ENCODE measurements around the gene C16orf96. TPM values are rescaled to one million over a fixed set of nuclear protein-coding genes. Genes with fewer than 3 reads are reported as not detected.

Gene C16orf96
- total RNA-seq, 1 donor from 2014 or later = not detected

DNA sequence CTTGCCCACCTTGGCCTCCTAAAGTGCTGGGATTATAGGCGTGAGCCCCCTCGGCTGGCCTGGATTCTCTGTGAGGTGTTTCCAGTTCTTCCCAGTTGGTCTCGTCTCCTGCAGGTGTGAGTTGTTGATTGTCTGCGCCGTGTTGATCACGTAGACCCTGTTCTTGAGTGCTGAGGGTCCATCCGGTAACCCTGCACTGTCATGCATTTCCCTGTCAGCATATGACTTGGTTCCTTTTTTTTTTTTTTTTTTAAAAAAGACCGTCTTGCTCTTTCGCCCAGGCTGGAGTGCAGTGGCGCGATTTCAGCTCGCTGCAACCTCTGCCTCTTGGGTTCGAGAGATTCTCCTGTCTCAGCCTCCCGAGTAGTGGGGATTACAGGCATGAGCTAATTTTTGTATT lies 85.8 kb downstream of the C16orf96 start:
- Mint-ChIP-seq H3K27ac (no peak overlapping the region), H3K4me3 (ENCODE audit: low read depth) (no peak overlapping the region), H3K36me3 (ENCODE audit: low read depth) (peaks cover 12% of the 10 kb centered on the region), H3K9me3 (no peaks in the 10 kb centered on the region), H3K27me3 (ENCODE audit: low read depth) (no peaks in the 10 kb centered on the region), H3K4me1 (ENCODE audit: low read depth) (peaks cover 15% of the 10 kb centered on the region)
- intact Hi-C loops (cut with micrococcal nuclease) = no loop called here
- no peak for DNase-seq (ENCODE audit: low spot score)

DNA sequence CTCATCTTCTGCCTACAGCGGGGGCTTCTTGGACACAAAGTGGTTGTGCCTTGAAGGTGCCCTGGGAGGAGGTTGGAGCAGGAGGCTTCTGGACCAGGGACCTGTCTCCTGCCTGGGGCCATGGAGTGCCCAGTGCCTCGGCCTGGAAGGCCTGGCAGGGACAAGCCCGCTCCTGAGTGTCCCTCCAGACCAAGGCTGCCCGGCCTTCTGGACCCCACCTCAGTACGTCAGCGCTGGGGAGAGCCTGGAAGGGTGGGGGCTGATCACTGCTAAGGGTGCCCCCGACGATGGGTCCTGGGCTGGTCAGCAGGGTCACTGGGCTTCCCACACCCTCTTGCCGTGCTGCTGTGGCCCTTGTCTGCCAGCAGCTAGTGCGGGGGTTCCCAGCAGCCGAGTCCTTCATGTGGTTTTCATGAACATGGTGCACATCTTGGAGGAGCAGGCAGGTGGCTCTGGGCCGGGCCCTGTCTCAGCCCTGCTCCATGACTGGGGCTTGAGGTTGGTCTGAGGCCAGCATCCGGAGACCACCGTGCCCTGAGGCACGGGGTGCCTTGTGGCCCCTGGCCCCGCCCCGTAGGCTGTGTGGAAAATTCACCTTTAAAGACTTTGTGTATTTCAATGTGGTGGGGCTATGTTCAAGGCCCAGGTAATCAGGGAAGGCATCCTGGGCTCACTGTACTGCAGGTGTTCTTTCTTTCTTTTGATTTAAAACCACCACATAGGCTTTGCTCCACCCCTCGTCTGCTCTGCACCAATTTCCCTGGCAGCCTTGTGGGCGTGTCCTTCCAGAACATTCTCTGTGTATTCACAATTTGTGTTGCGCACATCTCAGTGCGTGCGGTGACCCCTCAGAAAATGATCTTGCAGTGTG lies 90.9 kb downstream of the C16orf96 start:
- no peak overlapping the region for H3K4me3 Mint-ChIP-seq (ENCODE audit: low read depth)
- peaks cover 24% of the 10 kb centered on the region for H3K36me3 Mint-ChIP-seq (ENCODE audit: low read depth)
- peaks cover 12% of the 10 kb centered on the region for H3K4me1 Mint-ChIP-seq (ENCODE audit: low read depth)
- intact Hi-C loops (cut with micrococcal nuclease) = no loop called here
- H3K9me3 Mint-ChIP-seq = no peaks in the 10 kb centered on the region
- no peak for DNase-seq (ENCODE audit: low spot score)
- no peaks in the 10 kb centered on the region for H3K27me3 Mint-ChIP-seq (ENCODE audit: low read depth)
- no peak overlapping the region for H3K27ac Mint-ChIP-seq

DNA sequence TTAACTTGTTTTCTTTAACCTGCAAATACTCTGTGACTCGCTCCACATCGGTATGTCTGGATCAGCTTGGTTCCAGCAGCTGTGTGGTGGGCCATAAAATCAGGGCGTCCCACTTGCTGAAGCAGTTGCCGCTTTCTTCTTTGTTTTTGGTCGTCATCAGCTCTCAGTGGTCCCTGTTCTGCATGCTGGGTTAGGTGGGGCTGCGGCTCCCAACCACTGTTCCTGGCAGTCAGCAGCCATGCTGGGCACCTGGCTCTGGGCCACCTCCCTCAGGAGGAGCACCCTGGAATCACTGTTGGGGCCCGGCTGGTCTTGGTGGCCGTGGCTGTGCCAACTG lies 91.5 kb downstream of the C16orf96 start:
- peaks cover 26% of the 10 kb centered on the region for H3K36me3 Mint-ChIP-seq (ENCODE audit: low read depth)
- H3K27me3 Mint-ChIP-seq (ENCODE audit: low read depth) = no peaks in the 10 kb centered on the region
- no peak for DNase-seq (ENCODE audit: low spot score)
- no peak overlapping the region for H3K4me3 Mint-ChIP-seq (ENCODE audit: low read depth)
- intact Hi-C loops (cut with micrococcal nuclease) = no loop called here
- no peaks in the 10 kb centered on the region for H3K9me3 Mint-ChIP-seq
- H3K4me1 Mint-ChIP-seq (ENCODE audit: low read depth) = peaks cover 12% of the 10 kb centered on the region
- H3K27ac Mint-ChIP-seq = no peak overlapping the region

GRCh38 chr16:4648917-4649316 lies 92.8 kb downstream of the C16orf96 start:
- peak overlapping the region; percentile 54 for H3K27ac Mint-ChIP-seq
- peaks cover 12% of the 10 kb centered on the region for H3K4me1 Mint-ChIP-seq (ENCODE audit: low read depth)
- no peak overlapping the region for H3K4me3 Mint-ChIP-seq (ENCODE audit: low read depth)
- no peak for DNase-seq (ENCODE audit: low spot score)
- H3K9me3 Mint-ChIP-seq = no peaks in the 10 kb centered on the region
- H3K27me3 Mint-ChIP-seq (ENCODE audit: low read depth) = no peaks in the 10 kb centered on the region
- H3K36me3 Mint-ChIP-seq (ENCODE audit: low read depth) = peaks cover 31% of the 10 kb centered on the region
- intact Hi-C loops (cut with micrococcal nuclease) = no loop called here

DNA sequence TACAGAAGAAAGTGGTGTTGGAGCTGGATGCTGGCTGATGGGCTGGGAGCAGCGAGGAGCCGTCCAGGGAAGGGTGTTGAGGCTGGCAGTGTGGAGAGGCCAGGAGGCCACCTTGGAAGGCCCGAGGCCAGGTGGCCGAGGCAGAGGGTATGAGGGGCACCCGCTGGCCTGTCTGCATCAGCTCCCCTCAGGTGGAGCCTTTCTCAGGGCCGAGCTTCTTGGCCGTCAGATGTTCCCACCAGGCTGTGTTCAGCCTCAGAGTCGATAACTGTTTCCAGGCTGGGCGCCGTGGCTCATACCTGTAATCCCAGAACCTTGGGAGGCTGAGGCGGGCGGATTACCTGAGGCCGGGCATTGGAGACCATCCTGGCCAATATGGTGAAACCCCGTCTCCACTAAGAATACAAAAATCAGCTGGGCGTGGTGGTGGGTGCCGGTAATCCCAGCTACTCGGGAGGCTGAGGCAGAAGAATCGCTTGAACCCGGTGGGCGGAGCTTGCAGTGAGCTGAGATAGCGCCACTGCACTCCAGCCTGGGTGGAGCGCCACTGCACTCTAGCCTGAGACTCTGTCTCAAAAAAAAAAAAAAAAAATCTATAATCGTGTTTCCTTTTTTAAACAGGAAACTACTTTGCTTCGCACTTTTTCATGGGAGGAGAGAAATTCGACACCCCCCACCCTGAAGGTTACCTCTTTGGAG lies 93.8 kb downstream of the C16orf96 start:
- H3K27me3 Mint-ChIP-seq (ENCODE audit: low read depth) = no peaks in the 10 kb centered on the region
- intact Hi-C loops (cut with micrococcal nuclease) = no loop called here
- peak overlapping the region; percentile 33 for H3K27ac Mint-ChIP-seq
- peaks cover 37% of the 10 kb centered on the region for H3K36me3 Mint-ChIP-seq (ENCODE audit: low read depth)
- peaks cover 12% of the 10 kb centered on the region for H3K4me1 Mint-ChIP-seq (ENCODE audit: low read depth)
- no peak overlapping the region for H3K4me3 Mint-ChIP-seq (ENCODE audit: low read depth)
- DNase-seq (ENCODE audit: low spot score) = no peak
- no peaks in the 10 kb centered on the region for H3K9me3 Mint-ChIP-seq

Other genes starting within 250 kb of the C16orf96 start
- gene GLIS2, start 240.3 kb upstream of the C16orf96 start, total RNA-seq = 2.1 and 2.5 TPM in 2 replicates
- gene PAM16, start 205.0 kb upstream of the C16orf96 start, total RNA-seq = 73.1 and 73.8 TPM in 2 replicates
- gene VASN, start 184.5 kb upstream of the C16orf96 start, total RNA-seq = 0.16 TPM in 1 of 2 replicates, not detected in the other
- 92.5 and 101 TPM in 2 replicates for gene CORO7, start 139.7 kb upstream of the C16orf96 start, total RNA-seq
- gene DNAJA3, start 130.5 kb upstream of the C16orf96 start, total RNA-seq = 77.1 and 88.4 TPM in 2 replicates
- 30.7 and 35.2 TPM in 2 replicates for gene NMRAL1, start 81.7 kb upstream of the C16orf96 start, total RNA-seq
- gene HMOX2, start 79.9 kb upstream of the C16orf96 start, total RNA-seq = 70.2 and 75.2 TPM in 2 replicates
- 46.0 and 47.9 TPM in 2 replicates for gene CDIP1, start 17.6 kb upstream of the C16orf96 start, total RNA-seq
- 21.1 and 25.0 TPM in 2 replicates for gene UBALD1, start 58.5 kb downstream of the C16orf96 start, total RNA-seq
- 124 TPM in 2 replicates for gene MGRN1, start 68.5 kb downstream of the C16orf96 start, total RNA-seq
- 34.1 and 35.5 TPM in 2 replicates for gene NUDT16L1, start 137.2 kb downstream of the C16orf96 start, total RNA-seq
- gene ANKS3, start 177.9 kb downstream of the C16orf96 start, total RNA-seq = 18.6 and 20.6 TPM in 2 replicates
- 0.11 TPM in 1 of 2 replicates, not detected in the other for gene DNAAF8, start 178.2 kb downstream of the C16orf96 start, total RNA-seq
- gene ZNF500, start 210.8 kb downstream of the C16orf96 start, total RNA-seq = 16.6 and 18.1 TPM in 2 replicates
- not detected in 2 replicates for gene SEPTIN12, start 232.0 kb downstream of the C16orf96 start, total RNA-seq
- not detected in 2 replicates for gene SMIM22, start 239.0 kb downstream of the C16orf96 start, total RNA-seq
- gene ROGDI, start 246.3 kb downstream of the C16orf96 start, total RNA-seq = 5.1 and 5.5 TPM in 2 replicates